ENCODE results near the gene ACBD4.

DNA sequence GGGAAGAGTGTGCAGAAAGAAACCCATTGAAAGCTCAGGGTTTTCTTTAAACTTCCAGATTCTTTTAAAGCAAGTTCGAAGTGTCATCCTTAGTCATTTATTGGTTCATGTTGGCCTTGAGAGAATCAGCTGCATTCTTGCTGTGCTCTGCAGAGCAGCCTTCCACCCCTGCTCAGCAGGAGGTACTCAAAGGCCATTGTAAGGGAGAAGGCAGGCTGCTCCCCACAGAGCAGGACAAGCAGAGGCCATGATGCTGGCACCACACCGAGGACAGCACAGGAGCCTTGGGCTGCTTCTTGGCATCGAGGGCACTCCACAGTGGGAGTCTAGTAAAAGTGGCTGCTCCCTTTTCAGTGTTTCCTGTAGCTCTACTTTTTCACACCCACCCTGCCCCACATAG lies 44.8 kb upstream of the ACBD4 start:
- TF ChIP-seq, protein P1, sequence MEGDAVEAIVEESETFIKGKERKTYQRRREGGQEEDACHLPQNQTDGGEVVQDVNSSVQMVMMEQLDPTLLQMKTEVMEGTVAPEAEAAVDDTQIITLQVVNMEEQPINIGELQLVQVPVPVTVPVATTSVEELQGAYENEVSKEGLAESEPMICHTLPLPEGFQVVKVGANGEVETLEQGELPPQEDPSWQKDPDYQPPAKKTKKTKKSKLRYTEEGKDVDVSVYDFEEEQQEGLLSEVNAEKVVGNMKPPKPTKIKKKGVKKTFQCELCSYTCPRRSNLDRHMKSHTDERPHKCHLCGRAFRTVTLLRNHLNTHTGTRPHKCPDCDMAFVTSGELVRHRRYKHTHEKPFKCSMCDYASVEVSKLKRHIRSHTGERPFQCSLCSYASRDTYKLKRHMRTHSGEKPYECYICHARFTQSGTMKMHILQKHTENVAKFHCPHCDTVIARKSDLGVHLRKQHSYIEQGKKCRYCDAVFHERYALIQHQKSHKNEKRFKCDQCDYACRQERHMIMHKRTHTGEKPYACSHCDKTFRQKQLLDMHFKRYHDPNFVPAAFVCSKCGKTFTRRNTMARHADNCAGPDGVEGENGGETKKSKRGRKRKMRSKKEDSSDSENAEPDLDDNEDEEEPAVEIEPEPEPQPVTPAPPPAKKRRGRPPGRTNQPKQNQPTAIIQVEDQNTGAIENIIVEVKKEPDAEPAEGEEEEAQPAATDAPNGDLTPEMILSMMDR (IDR thresholded peaks at IDR 0.05 in 4 of 5, conservative IDR thresholded peaks at IDR 0.05 in 1 of 5) = no peak
- no peak for TF ChIP-seq POLR2A (IDR thresholded peaks at IDR 0.05)

Measured in gastrocnemius medialis (tissue), 4 donors.